ENCODE measurements around the gene GANC.

Gene GANC

DNA sequence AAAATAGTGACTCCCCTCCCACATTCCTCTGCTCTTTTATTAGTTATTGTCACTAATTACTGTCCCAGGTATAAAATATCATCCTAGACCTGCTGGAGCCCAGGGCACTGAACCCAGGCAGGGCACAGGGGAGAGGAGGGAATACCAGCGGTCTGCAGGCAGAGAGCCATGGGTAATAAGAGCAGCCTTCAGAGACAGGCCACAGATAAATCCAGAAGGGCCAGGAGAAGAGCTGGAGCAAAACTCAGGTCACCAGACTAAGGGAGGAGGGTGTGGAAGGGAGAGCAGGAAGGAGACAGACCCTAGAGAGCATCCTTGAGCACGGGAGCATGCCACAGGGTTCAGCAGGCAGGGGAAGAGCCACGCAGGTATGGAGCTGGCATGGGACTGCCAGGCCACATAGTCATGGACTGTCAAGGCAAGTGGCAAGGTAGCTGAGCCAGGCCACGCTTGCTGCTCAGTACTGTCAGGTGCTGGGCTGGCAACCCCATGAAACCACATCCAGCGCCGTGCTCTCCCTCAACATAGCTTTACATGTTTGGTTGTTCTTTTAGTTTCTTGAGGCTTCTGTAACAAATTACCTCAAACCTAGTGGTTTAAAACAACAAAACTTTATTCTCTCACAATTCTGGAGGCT lies 70.7 kb downstream of the GANC start:
- DNase-seq (ENCODE audit: low read depth in 1 of 2, low spot score in 1 of 2), result no peak

DNA sequence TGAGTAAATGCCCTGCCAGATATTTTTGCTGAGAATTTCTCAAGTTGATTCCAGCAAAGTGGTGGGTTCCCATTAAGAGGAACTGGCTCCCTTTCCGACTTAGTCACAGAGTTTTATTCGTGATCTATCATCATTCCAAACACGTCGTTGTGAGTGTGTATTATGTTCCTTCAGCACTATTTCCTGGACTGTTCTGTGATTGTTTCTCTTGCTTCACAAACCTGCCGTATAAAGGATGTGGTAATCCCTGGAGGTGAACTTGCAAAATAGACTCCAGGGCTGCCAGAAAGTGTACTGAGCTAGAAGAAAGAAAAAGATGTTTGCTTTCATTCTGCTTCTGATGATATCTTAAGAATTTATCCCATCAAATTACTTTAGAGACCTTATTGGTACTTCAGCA lies 71.8 kb downstream of the GANC start:
- DNase-seq (ENCODE audit: low read depth in 1 of 2, low spot score in 1 of 2), result no peak

DNA sequence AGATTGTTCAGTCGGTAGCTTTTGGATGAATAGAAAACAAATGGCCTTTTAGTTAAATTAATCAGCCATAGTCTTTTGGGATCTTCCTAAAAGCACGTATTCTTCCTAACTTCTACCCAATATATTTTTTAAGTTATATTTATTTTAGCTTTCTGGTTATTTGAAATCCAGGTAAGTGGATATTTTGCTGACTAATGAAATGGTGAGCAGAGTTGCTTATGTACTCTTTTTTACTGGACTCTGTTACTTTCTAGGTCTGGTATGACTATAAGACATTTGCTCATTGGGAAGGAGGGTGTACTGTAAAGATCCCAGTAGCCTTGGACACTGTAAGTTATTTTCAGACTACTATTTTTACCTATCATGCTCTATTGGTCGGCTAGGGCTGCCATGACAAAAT lies 72.5 kb downstream of the GANC start:
- no peak for DNase-seq (ENCODE audit: low read depth in 1 of 2, low spot score in 1 of 2)

DNA sequence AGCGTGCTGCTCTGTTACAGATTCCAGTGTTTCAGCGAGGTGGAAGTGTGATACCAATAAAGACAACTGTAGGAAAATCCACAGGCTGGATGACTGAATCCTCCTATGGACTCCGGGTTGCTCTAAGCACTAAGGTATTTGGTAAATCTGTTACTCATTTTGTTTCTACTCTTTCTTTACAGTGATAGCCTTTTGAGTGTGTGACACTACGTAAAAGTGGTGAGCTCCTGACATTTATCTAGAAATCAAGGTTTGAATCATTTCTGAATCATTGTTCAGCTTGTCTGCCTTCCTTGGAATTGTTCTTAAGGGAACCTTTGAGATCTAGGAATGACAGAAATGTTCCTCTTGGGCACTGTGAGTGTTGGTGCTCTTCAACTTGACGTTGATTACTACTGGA lies 75.1 kb downstream of the GANC start:
- no peak for DNase-seq (ENCODE audit: low read depth in 1 of 2, low spot score in 1 of 2)

DNA sequence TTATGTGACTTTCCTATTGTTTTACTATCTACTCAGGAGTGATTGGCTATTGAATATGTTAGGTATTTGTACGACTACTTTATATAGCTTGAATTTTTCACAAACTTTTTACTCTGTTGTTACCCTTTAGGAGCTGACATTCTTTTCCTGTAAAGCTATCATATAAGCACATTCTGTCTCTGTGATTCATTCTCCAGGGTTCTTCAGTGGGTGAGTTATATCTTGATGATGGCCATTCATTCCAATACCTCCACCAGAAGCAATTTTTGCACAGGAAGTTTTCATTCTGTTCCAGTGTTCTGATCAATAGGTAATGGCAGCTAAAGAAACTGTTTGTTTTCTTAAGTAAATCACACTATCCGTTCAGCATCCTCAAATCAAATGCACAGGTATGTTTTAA lies 76.2 kb downstream of the GANC start:
- no peak for DNase-seq (ENCODE audit: low read depth in 1 of 2, low spot score in 1 of 2)

DNA sequence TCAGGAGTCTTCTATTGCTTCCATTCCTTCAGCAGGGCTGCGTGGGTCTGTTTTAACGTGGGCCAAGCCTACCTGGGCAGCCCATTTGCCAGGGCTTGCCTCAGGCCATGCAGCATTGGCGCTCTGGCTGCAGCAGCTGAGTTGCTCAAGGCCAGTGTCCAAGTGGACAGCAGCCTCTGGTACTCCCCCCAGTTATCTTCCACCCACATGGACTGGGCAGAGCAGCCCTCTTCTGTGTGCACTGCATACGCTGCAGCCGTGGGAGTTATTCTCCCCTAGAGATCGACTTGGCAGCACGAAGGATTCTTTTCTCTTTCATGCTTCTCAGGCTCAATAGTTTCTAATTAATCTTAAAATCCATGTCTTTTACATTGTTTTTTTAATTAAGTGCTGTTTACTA lies 79.4 kb downstream of the GANC start:
- DNase-seq (ENCODE audit: low read depth in 1 of 2, low spot score in 1 of 2), result no peak

DNA sequence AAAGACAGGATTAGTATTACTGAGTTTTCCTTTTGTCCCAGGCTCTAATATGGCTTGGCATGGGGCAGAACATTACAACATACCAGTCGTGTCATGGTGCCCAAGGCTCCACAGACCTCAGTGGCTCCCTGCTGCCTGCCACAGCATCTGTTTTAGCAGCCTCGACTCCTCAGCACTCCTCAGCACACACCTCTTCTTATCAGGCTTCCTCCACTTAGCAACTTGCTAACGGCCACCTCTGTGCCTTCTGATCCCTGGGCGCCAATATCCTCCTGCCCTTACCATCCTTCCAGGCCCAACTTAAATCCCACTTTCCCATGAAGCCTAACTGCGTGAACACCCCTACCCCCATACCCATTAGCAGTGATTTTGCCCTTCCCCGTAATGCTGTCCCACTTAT lies 80.1 kb downstream of the GANC start:
- DNase-seq (ENCODE audit: low read depth in 1 of 2, low spot score in 1 of 2), result no peak

DNA sequence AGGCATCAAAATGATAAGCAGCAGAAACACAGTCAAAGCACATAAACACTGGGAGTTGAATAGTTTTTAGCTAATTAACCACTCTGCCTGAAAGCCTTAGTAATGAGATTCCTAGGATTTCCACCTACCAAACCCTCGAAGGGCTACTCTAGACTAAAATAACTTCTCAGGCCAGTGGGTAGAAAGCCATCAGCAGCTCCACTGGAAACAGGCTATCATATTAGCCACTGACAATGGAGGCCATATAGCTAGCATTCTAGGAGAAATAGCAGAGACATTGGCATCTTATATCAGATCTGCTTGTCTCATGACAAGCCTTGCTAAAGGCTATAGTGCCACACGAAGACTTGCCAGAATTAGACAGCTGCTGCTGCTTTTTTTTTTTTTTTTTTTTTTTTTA lies 81.8 kb downstream of the GANC start:
- no peak for DNase-seq (ENCODE audit: low read depth in 1 of 2, low spot score in 1 of 2)

DNA sequence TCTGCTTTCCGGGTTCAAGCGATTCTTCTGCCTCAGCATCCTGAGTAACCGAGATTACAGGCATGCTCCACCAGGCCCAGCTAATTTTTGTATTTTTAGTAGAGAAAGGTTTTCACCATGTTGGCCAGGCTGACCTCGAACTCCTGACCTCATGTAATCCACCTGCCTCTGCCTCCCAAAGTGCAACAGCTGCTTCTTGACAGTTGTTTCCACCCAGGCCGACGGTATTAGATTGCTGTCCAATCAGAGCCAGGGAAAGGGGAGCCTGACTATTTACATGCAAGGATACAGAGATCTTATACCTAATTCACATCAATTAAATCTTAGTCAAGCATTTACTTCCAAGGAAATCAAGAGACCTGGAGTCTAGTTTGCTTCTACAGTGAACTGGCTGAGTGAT lies 82.3 kb downstream of the GANC start:
- DNase-seq (ENCODE audit: low read depth in 1 of 2, low spot score in 1 of 2), result no peak

DNA sequence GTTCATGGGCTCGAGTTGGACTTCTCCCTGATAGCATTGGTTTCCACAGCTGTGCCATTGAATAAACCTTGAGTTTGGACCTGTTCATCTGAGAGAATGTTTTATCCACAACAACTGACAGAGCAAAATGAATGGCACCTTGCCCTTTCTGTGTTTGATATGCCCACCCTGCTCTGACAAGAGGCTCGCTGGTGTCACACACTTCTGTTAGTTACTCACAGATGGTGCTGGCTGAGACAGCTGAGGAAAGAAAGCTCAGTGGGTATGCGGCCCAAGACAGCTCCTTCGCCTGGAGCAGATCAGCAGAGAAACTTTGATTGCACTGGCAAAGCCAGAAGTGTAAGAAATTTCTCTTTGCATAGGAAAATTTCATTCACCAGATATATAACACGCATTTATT lies 83.8 kb downstream of the GANC start:
- no peak for DNase-seq (ENCODE audit: low read depth in 1 of 2, low spot score in 1 of 2)

DNA sequence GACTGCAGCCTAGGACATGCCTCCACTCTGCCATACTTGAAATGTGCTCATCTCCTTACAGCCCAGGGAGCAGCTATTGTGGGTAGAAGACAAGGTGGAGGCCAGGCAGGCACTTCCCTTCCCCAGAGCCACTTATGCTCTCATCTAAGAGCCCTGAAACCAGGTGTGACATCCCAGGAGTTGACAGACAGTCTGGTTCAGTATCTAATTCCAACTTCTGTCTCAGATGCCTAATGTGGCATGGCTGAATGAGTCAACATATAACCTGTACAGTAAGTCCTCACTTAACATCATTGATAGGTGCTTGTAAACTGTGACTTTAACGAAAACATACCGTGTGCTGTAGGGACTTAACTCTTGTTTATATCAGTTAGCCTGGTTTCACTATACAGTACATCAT lies 85.1 kb downstream of the GANC start:
- no peak for DNase-seq (ENCODE audit: low read depth in 1 of 2, low spot score in 1 of 2)

DNA sequence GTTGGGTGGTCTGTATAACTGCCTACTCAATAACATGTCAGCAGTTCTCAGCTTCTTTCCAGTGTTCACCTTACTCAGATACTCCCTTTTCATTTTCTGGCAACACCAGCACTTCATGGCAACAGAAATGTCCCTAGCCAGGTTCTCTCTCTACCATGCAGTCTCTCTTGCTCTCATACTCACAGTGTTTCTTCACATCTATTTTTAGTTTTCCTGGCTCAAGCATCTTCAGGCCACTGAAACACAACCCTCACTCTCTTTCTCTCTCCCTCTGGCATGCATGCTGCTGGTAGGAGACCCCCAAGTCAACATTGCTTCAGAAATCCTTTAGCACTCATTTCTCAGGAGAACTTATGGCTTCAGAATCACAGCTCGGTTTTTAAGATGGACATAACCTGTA lies 86.2 kb downstream of the GANC start, which contains the start of gene CAPN3:
Gene CAPN3, plus strand, starts transcription at position 253 of the 400 bp plus-strand sequence. CDS start 305 bp downstream, outside the sequence.
- no peak for DNase-seq (ENCODE audit: low read depth in 1 of 2, low spot score in 1 of 2)

DNA sequence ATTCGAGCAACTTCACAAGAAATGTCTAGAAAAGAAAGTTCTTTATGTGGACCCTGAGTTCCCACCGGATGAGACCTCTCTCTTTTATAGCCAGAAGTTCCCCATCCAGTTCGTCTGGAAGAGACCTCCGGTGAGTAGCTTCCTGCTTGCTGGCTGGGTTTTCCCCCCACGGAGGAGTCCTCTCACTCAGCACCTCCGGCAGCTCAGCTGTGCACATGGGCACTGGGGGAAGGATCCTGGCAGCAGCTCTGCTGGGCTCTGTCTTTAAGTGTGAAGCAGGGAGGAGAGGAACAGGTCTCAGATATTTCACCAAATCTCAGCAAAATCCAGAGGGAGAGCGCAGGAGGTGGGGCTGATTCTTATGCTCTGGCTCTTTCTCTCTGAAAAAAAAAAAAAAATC lies 87.0 kb downstream of the GANC start:
- DNase-seq (ENCODE audit: low read depth in 1 of 2, low spot score in 1 of 2), result no peak

DNA sequence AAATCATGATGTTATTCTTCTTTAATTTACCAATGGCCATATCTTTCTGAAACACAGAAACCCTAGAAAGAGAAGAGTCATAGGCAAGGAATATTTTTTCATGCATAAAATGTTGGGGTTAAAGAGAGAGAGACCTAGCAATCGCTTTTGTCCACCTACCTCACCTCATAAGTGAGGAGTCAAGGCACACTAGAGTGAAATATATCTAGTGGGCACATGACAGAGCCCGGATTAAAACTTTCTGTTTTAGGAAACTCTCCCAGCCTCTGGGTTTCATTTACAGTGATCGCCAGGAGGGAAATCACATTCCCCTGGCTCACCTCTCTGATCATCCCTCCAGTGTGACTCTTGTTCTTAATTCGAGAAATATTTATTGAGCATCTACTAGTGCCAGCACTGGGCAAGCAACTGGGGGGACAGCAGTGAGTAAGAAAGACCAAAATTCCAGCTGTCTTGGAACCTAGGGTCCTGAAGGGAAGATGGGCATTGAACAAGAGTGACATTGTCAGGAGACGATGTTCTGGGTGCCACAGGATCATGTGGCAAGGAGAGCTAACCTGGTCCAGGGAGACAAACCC lies 87.6 kb downstream of the GANC start:
- DNase-seq (ENCODE audit: low read depth in 1 of 2, low spot score in 1 of 2), result no peak

DNA sequence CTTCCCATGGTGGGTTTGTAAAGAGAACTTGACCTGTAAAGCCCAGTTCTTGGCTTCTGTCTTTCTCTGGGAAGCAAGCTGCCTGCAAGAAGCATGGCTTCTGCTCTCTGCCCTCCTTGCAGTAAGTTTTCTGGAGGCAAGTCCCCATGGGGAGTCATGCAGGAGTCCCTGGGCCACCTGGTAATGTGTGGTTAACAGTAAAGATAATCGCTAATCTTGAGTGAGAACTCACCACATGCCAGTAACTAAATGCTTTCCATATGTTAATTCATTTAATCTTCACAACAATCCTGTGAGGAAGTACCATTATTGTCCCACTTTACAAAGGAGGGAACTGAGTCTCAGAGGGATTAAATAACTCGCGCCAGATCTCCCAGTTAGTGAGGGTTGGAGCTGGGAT lies 90.5 kb downstream of the GANC start:
- no peak for DNase-seq (ENCODE audit: low read depth in 1 of 2, low spot score in 1 of 2)

DNA sequence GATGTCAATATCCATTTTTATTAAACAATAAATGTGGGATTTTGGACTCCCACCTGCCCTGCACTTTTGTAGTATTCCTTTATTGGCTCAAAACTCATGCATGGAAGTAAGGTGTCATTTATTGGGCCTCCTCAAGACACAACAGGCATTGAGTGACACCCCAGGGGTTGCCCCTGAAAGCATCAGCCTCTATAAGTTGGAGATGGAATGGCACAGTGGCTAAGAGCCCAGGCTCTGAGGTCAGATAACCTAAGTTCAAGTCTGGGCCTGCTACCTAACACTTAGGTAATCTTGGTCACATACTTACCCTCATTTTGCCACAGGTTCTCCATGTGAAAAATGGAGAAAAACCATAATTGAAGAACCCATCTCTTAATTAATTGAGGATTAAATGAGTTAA lies 90.9 kb downstream of the GANC start:
- no peak for DNase-seq (ENCODE audit: low read depth in 1 of 2, low spot score in 1 of 2)

DNA sequence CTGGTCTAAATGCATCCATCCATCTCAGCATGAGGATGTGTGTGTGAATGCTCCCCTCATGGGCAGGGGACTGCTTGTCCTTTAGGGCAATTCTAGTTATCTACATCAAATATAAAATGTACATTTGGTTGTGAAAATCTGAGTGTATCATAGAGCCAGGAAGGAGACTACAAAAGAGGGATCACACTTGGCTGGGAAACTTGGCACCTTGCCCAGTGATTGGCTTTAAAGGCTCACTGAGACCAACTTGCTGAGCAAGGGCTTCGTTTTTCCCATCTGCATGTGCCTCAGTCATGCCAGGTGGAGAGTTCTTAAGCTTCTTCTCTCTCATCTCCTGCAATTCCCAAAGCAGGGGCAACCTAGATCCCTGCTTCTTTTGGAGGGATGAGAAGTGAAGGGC lies 91.5 kb downstream of the GANC start:
- no peak for DNase-seq (ENCODE audit: low read depth in 1 of 2, low spot score in 1 of 2)

DNA sequence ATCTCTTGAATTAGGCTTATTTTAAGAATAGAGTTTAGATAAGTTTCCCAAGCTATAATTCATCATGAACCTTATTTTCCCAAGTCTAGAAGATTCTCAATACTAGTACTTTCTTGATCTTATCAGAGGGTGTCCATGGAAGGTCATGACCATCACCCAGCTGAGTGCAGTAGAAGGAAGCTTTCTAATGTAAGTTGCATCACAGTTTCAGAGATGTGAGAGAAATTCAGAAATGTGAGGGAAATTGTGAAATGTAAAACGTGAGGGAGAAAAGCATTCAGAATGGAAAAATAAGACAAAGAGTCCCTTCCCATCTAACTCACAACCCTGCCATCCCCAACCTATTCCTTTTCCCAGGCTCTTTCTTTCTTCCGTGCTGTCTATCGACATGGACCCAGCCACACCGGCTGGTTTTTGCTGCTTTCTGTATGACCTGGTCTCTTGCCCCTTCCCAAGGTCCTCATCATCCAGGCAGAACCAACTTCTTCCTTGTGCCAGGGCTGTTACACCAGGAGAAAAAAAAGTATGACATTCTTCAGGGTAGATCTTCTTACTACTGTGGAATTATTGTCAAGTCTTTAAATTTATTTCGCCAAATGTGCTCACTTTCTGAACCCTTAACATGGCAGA lies 93.0 kb downstream of the GANC start:
- no peak for DNase-seq (ENCODE audit: low read depth in 1 of 2, low spot score in 1 of 2)

DNA sequence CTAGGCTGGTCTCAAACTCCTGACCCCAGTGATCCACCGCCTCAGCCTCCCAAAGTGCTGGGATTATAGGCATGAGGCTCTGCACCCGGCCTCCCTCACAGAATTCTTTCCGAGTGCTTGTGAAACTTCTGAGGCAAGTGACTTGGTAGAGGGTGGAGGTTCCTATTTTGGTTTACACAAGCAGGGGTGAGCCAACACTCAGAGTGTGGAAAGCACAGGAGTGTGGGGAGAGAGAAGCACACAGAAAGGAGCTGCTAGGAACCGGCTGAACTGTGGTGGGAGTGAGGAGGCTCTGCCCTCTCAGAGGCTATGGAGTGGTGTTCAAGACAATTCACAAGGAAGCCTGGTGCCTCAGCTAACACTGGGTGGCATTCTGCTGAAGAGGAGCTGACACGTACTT lies 94.0 kb downstream of the GANC start:
- DNase-seq (ENCODE audit: low read depth in 1 of 2, low spot score in 1 of 2), result no peak

DNA sequence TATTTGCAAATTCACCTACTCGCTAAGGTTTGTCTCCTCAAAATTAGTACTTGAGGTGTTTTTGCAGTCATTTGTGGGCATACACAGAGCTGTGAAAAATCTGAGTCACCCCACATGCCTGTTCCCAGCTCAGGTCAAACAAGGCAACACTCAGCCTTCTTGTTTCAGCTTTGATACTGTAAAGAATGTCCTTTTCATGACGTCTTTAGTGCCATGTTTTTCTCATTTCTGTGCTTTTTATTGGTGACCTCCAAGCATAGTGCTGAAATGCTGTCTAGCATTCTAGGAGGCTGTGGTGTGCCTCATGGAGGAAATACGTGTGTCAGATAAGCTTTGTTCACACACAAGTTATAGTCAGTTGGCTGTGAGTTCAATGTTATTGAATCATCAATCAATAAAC lies 95.1 kb downstream of the GANC start:
- DNase-seq (ENCODE audit: low read depth in 1 of 2, low spot score in 1 of 2), result no peak

DNA sequence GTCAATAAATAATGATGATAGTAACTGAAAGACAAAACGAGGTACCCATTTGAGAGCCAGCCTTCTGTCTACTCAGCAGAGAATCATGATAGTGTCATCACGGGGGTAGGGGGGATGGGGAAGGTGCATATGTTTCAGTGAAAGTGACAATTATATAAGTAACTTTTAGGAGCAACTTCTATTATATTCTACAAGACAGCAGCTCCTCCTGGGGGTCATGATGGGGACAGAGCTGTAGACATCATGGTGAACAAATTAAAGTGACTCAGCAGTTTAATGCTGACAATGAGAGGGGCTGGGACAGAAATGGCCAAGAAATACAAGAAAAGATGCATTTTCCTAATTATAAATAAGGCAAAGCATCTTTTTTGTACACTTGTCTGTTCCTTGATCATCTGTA lies 98.1 kb downstream of the GANC start:
- DNase-seq (ENCODE audit: low read depth in 1 of 2, low spot score in 1 of 2), result no peak

DNA sequence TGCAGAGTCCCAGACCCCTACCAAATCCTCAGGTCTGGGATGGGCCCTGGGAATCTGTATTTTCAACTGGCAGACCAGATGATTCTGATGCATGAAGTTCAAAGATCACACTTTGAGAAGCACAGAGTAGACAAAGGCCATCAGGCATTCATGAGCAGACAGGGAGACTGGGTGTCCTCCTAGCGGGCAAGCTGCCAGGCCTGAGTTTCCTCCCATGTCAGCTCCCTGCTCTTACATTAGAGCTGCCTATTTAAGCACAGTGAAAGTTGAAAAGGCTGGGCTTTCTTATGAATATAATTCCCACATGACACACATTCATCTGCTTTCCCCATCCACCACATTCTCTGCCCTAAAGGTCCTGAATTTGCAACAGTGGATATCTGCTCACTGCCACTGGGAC lies 100.3 kb downstream of the GANC start:
- no peak for DNase-seq (ENCODE audit: low read depth in 1 of 2, low spot score in 1 of 2)

DNA sequence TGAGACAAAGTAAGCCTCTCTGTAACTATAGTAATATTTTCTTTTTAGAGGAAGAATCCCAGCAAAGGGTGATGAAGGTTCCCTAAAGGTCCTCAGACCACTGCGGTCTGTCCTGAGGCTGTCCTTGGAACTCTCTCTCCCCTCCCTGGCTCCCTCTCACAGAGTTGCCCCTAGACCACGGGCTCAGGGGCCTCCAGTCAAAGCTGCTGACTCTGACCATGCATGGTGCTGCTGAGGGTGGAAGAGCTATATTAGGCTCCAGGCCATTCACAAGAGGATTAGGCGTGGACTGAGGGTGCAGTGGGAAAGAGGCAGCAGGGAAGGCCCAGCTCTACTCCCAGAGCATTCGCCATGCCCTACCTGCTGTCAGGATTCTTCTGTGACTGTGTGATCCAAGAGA lies 100.9 kb downstream of the GANC start:
- no peak for DNase-seq (ENCODE audit: low read depth in 1 of 2, low spot score in 1 of 2)

All from activated T-helper 1 cell treated with anti-CD3 and anti-CD28 coated beads, Interleukin-2, amount 50 U/mL, for 16 hours (primary cell).